GM12801 (cell line): ENCODE results near the gene DEGS1.

ENCODE experiments used
- TF ChIP-seq, protein P1 (sequence below): IDR thresholded peaks from one replicate; pipeline ENCODE4 v1.5.1; 2011; ENCODE audit warnings: control low read depth; ENCODE audit not compliant: insufficient read length; ENCODE audit errors: extremely low read depth

Gene DEGS1

DNA sequence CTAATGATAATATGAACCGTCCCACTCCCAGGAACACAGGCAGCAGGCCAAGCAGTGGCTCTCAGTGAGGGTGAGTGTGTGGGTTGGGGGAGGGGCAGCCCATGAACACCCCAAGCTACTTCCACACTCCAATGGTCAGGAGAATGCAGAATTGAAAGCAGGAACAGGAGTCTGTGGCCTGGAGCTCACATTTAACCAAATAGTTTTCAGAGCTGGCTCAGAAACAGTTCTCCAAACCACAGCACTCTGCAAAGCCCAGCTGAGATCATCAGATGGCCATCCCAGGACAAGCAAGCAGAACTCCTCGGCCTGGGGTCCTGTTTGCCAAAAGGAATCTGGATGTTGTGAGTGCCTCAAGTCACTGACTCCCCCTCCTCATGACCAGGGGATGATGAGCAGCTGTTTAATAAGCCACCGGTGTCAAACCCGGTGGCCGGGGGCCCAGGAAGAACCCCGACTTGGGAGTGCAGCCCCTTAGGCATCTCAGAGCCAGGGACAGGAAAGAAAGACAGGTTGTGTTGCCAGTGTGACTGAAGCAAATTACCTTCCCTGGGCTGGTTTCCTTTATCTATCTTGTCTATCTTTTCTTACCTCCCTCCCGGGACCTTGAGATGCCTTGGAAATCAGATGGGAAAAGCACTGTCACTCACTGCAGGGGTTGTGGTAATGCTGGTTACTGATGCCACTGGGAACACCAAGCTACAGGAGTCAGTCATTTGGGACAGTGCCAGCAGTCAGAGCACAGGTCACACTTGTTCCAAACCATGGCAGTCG lies 20.4 kb downstream of the DEGS1 start:
- TF ChIP-seq, protein P1, sequence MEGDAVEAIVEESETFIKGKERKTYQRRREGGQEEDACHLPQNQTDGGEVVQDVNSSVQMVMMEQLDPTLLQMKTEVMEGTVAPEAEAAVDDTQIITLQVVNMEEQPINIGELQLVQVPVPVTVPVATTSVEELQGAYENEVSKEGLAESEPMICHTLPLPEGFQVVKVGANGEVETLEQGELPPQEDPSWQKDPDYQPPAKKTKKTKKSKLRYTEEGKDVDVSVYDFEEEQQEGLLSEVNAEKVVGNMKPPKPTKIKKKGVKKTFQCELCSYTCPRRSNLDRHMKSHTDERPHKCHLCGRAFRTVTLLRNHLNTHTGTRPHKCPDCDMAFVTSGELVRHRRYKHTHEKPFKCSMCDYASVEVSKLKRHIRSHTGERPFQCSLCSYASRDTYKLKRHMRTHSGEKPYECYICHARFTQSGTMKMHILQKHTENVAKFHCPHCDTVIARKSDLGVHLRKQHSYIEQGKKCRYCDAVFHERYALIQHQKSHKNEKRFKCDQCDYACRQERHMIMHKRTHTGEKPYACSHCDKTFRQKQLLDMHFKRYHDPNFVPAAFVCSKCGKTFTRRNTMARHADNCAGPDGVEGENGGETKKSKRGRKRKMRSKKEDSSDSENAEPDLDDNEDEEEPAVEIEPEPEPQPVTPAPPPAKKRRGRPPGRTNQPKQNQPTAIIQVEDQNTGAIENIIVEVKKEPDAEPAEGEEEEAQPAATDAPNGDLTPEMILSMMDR: no peak

DNA sequence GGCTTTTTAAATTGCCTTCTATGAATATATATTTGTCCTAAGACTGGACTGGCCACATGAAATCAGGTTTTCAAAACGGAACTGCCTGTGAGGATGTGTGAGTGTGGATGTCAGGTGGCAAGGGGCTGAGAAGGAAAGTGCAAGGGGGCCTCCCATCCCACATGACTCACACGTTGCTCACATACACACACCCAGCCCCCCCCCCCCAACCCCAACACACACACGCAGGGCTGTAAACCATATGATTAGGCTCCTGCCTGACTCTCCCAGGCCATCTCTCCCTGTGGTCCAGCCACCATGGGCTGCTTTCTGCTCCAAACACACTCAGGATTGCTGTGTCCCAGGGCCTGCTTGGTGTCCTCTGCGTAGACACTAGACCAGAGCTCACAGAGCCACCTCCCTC lies 22.4 kb downstream of the DEGS1 start:
- TF ChIP-seq, protein P1: no peak

DNA sequence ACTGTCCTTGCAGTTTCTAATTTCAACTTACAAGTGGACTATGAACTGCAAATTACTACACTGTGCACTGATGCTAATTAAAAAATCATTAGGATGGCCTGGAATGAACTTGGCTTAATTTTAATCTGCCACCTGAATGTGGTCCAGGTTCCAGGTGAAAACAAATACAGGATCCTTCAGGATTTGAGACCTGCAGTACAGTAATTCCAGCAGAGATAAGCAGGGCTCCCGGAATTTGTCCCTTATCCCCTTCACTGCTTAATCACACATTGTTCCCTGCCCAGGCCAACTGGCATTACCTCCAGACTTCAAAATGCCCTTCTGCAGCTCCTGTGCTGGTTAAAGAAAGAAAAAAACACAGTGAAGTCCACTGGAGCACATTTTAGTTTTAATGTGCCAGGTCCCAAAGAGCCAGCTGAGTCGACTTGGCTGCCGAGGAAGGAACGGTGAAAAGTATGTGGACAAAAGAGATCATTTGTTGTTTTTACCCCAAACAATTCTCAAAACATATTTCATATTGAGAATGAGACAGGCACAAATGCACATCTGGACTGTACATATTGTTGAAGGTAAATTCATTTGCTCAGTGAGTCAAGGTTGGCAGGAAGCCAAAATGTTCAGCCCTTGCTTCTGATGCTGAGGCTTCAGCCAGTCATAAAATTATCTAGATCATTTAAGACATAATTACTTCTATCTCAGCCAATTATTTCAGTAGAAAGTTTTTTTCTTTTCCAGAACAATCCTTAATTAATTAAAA lies 28.3 kb downstream of the DEGS1 start:
- TF ChIP-seq, protein P1: no peak

DNA sequence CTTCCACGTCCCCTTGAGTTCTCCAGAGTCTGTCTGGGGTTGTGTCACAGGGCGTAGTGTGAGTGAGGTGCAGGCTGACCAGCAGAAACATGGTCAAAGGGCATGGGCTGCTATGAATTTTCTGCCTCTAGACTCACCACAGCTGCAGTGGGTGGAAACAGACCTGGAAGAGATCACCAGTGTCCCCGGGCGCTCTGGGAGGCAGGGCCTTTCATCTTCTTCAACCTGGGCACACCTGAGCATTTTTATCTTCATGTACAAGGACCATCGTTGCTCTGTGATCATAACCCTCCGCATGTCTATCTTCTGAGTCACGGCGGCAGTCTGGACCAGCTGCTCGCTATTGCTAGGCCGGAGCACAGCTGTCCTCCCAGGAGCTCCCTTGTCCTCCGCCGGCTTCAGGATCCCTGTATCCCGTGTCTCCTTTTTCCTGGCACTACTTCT lies 29.6 kb downstream of the DEGS1 start:
- TF ChIP-seq, protein P1: no peak

DNA sequence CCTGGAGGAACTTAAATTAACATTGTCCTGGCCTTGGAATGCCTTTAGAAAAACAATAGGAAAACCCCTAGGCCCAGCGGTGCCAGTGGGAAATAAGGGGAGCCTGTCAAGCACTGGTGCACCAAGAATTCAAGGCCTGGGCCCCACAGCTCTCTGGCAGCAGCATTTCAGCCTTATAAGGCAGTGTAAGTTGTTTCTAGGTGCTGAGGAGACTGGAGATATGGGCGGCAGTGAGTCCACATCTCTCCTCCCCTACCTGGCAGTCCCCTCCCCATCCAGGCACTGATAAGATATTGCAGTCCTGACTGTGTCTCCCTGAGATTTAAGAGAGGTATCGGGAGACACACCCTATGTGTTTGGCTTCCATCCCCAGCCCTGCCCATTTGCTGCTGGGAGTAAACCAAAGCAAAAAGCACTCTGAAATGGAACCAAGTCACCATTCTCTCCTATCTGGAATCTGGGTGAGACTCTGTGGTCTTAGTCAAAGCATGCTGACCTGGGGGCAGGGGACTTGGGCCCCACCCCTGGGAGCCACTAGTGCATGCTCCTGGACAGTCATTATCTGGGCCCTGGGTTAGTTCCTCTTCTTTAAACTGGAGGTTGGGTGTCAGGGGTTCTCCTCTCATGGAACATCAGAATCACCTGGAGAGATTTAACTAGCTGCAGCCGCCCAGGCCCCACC lies 30.5 kb downstream of the DEGS1 start:
- TF ChIP-seq, protein P1: no peak

DNA sequence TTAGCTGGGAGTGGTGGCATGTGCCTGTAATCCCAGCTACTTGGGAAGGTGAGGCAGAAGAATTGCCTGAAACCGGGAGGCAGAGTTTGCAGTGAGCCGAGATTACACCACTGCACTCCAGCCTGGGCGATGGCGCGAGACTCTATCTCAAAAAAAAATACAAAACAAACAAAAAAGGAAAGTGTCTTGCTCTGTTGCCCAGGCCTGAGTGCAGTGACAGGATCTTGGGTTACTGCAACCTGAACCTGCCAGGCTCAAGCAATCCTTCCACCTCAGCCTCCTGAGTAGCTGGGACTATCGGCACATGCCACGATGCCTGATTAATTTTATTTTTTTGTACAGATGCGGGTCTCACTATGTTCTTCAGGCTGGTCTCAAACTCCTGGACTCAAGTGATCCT lies 33.3 kb downstream of the DEGS1 start:
- TF ChIP-seq, protein P1: no peak
